Esophagus muscularis mucosa (tissue), 4 donors: ENCODE results near the gene SKI. TPM values are rescaled to one million over a fixed set of nuclear protein-coding genes. Genes with fewer than 3 reads are reported as not detected.

ENCODE experiments used
- DNase-seq: peaks from one replicate; pipeline ENCODE4 v3.0.0-alpha.2; 2017; ENCODE audit errors: extremely low spot score
- H3K27ac ChIP-seq, 4 donors: fragments of 200-600 bp; sonication (generic); replicated peaks in 1 of 4; 1 replicate in 3 of 4; 2 replicates in 1 of 4; pipeline ENCODE4 v1.5.1; 2016 to 2019; ENCODE audit warnings: mild to moderate bottlenecking in 1 of 4
- H3K27me3 ChIP-seq, 4 donors: fragments of 200-600 bp; sonication (generic); one replicate each; pipeline versions ENCODE4 v1.5.1 to v1.6.0; 2016 to 2019
- H3K36me3 ChIP-seq, 4 donors: fragments of 200-600 bp; sonication (generic); one replicate each; pipeline ENCODE4 v1.5.1; 2016 to 2019
- H3K4me1 ChIP-seq, 4 donors: fragments of 200-600 bp; sonication (generic); one replicate each; pipeline ENCODE4 v1.5.1; 2016 to 2019
- H3K4me3 ChIP-seq, 4 donors: fragments of 200-600 bp; sonication (generic); 1 replicate in 2 of 4; 2 replicates in 2 of 4; pipeline ENCODE4 v1.5.1; 2016 to 2019; ENCODE audit warnings: mild to moderate bottlenecking in 4 of 4, moderate library complexity in 1 of 4
- H3K9me3 ChIP-seq, 4 donors: fragments of 200-600 bp; sonication (generic); 1 replicate in 3 of 4; 2 replicates in 1 of 4; pipeline ENCODE4 v1.5.1; 2016 to 2019
- CTCF ChIP-seq, 3 experiments: fragments of 200-600 bp in 2 of 3; fragments of 450-650 bp in 1 of 3; sonication (generic) in 2 of 3; IDR thresholded peaks; one replicate each; pipeline ENCODE4 v1.5.1; 2017 to 2019; ENCODE audit warnings: antibody characterized with exemption in 3 of 3, mild to moderate bottlenecking in 2 of 3, moderate library complexity in 1 of 3
- EP300 ChIP-seq: sonication (generic); formaldehyde crosslinking; IDR thresholded peaks from one replicate; pipeline ENCODE4 v1.6.1; 2017; ENCODE audit warnings: antibody characterized with exemption
- POLR2A ChIP-seq: fragments of 450-650 bp; IDR thresholded peaks from one replicate; pipeline ENCODE4 v1.6.1; 2017; ENCODE audit warnings: antibody characterized with exemption, moderate library complexity, mild to moderate bottlenecking, low read depth
- POLR2AphosphoS5 ChIP-seq, 2 donors: sonication (generic); formaldehyde crosslinking; IDR thresholded peaks; one replicate each; pipeline ENCODE4 v1.6.1; 2017; ENCODE audit warnings: antibody characterized with exemption in 2 of 2
- WGBS: methylation state at CpG from one replicate; pipeline ENCODE4 v1.1.5; 2018; 5-methylcytosine and 5-hydroxymethylcytosine counted together
- intact Hi-C: fragments of 100-400 bp; cut with DNase I; formaldehyde crosslinking; loops from one replicate; pipeline ENCODE4 v1.15.1; 2023
- total RNA-seq, 4 donors: library from RNA; depleted of rRNA; stranded (reverse); fragments of >200 nt; gene quantifications; one replicate each; pipeline versions ENCODE4 v1.1.0 to v1.2.1, GENCODE V29; 2016

Gene SKI
- total RNA-seq, 4 donors from 2014 or later = 70.1 to 190 (median 124) TPM

GRCh38 chr1:2229911-2230731 is 2.0 kb downstream of the SKI start:
- peak overlapping the region; percentile 89 to 94 (median 92) for H3K27ac ChIP-seq
- WGBS = 9% methylated on average over 13 of the region's 32 CpGs
- H3K4me1 ChIP-seq = peaks cover 62 to 74% (median 67%) of the 10 kb centered on the region in 4 donors
- no peaks in the 10 kb centered on the region for H3K27me3 ChIP-seq
- no peak for DNase-seq
- no peaks in the 10 kb centered on the region for H3K9me3 ChIP-seq
- no peak for TF ChIP-seq POLR2A
- peak in 1 of 2 donors; percentile 39 for TF ChIP-seq POLR2AphosphoS5 (IDR thresholded peaks at IDR 0.05)
- no peak for TF ChIP-seq EP300
- intact Hi-C loops = loop anchor here (5.0 kb wide), 2 partner anchors 33 to 67 kb away; no protein-coding TSS in a partner anchor
- H3K36me3 ChIP-seq = no peaks in the 10 kb centered on the region
- peak overlapping the region; percentile 74 to 96 (median 81) for H3K4me3 ChIP-seq

DNA sequence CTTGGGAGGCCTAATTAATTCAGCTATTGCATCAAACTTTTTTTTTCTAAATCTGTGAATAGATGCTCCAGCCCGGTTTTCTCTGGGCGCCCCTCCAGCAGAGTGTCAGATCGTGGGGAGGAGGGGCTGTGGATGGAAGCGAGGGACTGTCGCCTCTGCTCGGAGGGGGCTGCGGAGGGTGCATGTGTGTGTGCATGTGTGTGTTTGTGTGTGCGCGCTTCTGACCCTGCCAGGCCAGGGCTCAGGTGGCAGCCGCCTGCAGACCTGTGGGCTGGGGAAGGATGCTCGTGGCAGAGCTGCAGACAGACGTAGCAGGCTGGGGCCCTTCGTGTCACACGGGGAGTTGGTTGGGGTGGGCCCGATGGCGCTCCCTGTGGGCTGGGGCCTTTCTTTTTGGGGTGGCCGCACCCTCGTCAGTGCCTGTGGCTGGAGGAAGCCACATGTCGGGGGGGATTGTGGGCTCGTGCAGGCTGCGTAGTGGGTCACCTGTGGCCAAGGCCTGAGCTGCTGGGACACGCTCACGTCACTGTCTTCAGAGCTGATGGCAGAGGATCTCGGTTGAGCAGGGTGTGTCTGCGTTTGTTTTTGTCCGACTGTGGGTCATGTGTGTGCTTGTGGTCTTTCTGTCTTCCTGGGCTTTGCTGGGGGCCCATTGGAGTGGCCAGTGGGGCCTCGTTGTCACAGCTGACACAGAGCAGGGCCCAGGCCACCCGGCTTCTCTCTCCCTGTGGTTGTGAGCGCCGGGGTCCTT is 2.8 kb downstream of the SKI start:
- H3K27ac ChIP-seq = peak overlapping the region; percentile 89 to 94 (median 92)
- no peaks in the 10 kb centered on the region for H3K36me3 ChIP-seq
- H3K4me1 ChIP-seq = peaks cover 70 to 82% (median 75%) of the 10 kb centered on the region in 4 donors
- no peak for DNase-seq
- WGBS = 16% methylated on average over 21 of the region's 30 CpGs
- intact Hi-C loops = loop anchor here (5.0 kb wide), 2 partner anchors 34 to 66 kb away; no protein-coding TSS in a partner anchor
- H3K9me3 ChIP-seq = no peaks in the 10 kb centered on the region
- peak overlapping the region; percentile 74 to 96 (median 81) for H3K4me3 ChIP-seq
- no peaks in the 10 kb centered on the region for H3K27me3 ChIP-seq
- TF ChIP-seq EP300 (no peak), POLR2A (no peak), POLR2AphosphoS5 (IDR thresholded peaks at IDR 0.05) (no peak), CTCF (IDR thresholded peaks at IDR 0.05) (no peak)

GRCh38 chr1:2231532-2232254 is 3.6 kb downstream of the SKI start:
- intact Hi-C loops = loop anchor here (5.0 kb wide), 2 partner anchors 34 to 66 kb away; no protein-coding TSS in a partner anchor

GRCh38 chr1:2232255-2232915 is 4.3 kb downstream of the SKI start:
- peak overlapping the region; percentile 74 to 96 (median 81) for H3K4me3 ChIP-seq
- 14% methylated on average over 13 of the region's 17 CpGs for WGBS
- H3K36me3 ChIP-seq = no peaks in the 10 kb centered on the region
- intact Hi-C loops = loop anchor here (5.0 kb wide), 2 partner anchors 35 to 65 kb away; no protein-coding TSS in a partner anchor
- TF ChIP-seq POLR2A (no peak), POLR2AphosphoS5 (IDR thresholded peaks at IDR 0.05) (peak in 1 of 2 donors; percentile 19), CTCF (IDR thresholded peaks at IDR 0.05) (no peak)
- peaks cover 74 to 85% (median 81%) of the 10 kb centered on the region in 4 donors for H3K4me1 ChIP-seq
- DNase-seq = no peak
- H3K9me3 ChIP-seq = no peaks in the 10 kb centered on the region
- H3K27me3 ChIP-seq = no peaks in the 10 kb centered on the region
- H3K27ac ChIP-seq = peak overlapping the region; percentile 89 to 94 (median 92)

More at GRCh38 chr1:2231532-2232254, 3.6 kb downstream of the SKI start:
- no peak for DNase-seq
- Histone ChIP-seq H3K27ac (peak overlapping the region; percentile 89 to 94 (median 92)), H3K36me3 (no peaks in the 10 kb centered on the region), H3K9me3 (no peaks in the 10 kb centered on the region), H3K4me3 (peak overlapping the region; percentile 74 to 96 (median 81)), H3K4me1 (peaks cover 70 to 82% (median 77%) of the 10 kb centered on the region in 4 donors), H3K27me3 (no peaks in the 10 kb centered on the region)
- TF ChIP-seq CTCF (IDR thresholded peaks at IDR 0.05) (no peak), POLR2AphosphoS5 (IDR thresholded peaks at IDR 0.05) (peak; percentile 75 to 82)
- 13% methylated on average over 26 of the region's 26 CpGs for WGBS
